Loucy (cell line): ENCODE data around the gene PI4KA.
"Not testable (repeated sequence)": the region's sequence is repeated elsewhere in the genome, so short reads cannot be mapped to it uniquely, and the experiment has no call there.

ENCODE experiments used
- H2AFZ ChIP-seq: fragments of 200-600 bp; sonication (generic); 2 replicates; pipeline ENCODE4 v1.6.0; 2016; ENCODE audit warnings: antibody characterized with exemption, mild to moderate bottlenecking, low read length, moderate library complexity
- H3F3A ChIP-seq: fragments of 200-600 bp; 2 replicates; pipeline ENCODE4 v1.6.0; 2016; ENCODE audit warnings: antibody characterized with exemption, low read depth, mild to moderate bottlenecking
- H3K27me3 ChIP-seq: fragments of 200-600 bp; sonication (generic); 2 replicates; pipeline ENCODE4 v1.6.1; 2014; ENCODE audit warnings: low read length, mild to moderate bottlenecking; ENCODE audit not compliant: insufficient read depth, poor library complexity, severe bottlenecking
- H3K36me3 ChIP-seq: fragments of 200-600 bp; sonication (generic); 2 replicates; pipeline ENCODE4 v1.6.1; 2016; ENCODE audit warnings: low read length; ENCODE audit not compliant: insufficient read depth
- H3K4me1 ChIP-seq: fragments of 200-600 bp; sonication (generic); 2 replicates; pipeline ENCODE4 v1.5.1; 2014; ENCODE audit warnings: low read length, mild to moderate bottlenecking; ENCODE audit not compliant: insufficient read depth, poor library complexity, severe bottlenecking
- H3K4me2 ChIP-seq: fragments of 200-600 bp; sonication (generic); 2 replicates; pipeline ENCODE4 v1.6.0; 2014; ENCODE audit warnings: antibody characterized with exemption, low read length, low read depth, mild to moderate bottlenecking; ENCODE audit not compliant: poor library complexity, severe bottlenecking
- H3K4me3 ChIP-seq: fragments of 200-600 bp; sonication (generic); 2 replicates; pipeline ENCODE4 v1.5.1; 2014; ENCODE audit warnings: low read length, mild to moderate bottlenecking, mixed read lengths; ENCODE audit not compliant: poor library complexity, severe bottlenecking
- H3K79me2 ChIP-seq: fragments of 200-600 bp; sonication (generic); 2 replicates; pipeline ENCODE4 v1.6.1; 2014; ENCODE audit warnings: low read length; ENCODE audit not compliant: insufficient read depth
- H3K9ac ChIP-seq: fragments of 200-600 bp; sonication (generic); 2 replicates; pipeline ENCODE4 v1.6.0; 2014; ENCODE audit warnings: mild to moderate bottlenecking, low read depth, low read length, moderate library complexity; ENCODE audit not compliant: poor library complexity, severe bottlenecking
- H3K9me2 ChIP-seq: fragments of 200-600 bp; sonication (generic); replicated peaks from 2 replicates; pipeline ENCODE4 v1.6.1; 2016; ENCODE audit warnings: low read depth, low read length, mixed read lengths
- H3K9me3 ChIP-seq: fragments of 200-600 bp; sonication (generic); 2 replicates; pipeline ENCODE4 v1.6.1; 2014; ENCODE audit warnings: mild to moderate bottlenecking, antibody characterized with exemption, low read length, low read depth; ENCODE audit not compliant: insufficient read depth
- H4K20me1 ChIP-seq: fragments of 200-600 bp; sonication (generic); 2 replicates; pipeline ENCODE4 v1.6.0; 2014; ENCODE audit warnings: antibody characterized with exemption, low read length, mild to moderate bottlenecking; ENCODE audit not compliant: insufficient read depth, poor library complexity, severe bottlenecking
- EZH2phosphoT487 ChIP-seq: fragments of 200-600 bp; IDR thresholded peaks from 2 replicates; pipeline ENCODE4 v1.6.1; 2018; ENCODE audit warnings: antibody characterized with exemption, mild to moderate bottlenecking, moderate library complexity, borderline replicate concordance
- TF ChIP-seq, protein P1 (sequence below): fragments of 200-600 bp; sonication (generic); conservative IDR thresholded peaks from 2 replicates; pipeline ENCODE4 v1.5.1; 2014; ENCODE audit warnings: mild to moderate bottlenecking, antibody characterized with exemption, low read length

Gene PI4KA

GRCh38 chr22:20904980-20905355 lies 46.4 kb upstream of the PI4KA start:
- no peak for TF ChIP-seq EZH2phosphoT487
- TF ChIP-seq, protein P1, sequence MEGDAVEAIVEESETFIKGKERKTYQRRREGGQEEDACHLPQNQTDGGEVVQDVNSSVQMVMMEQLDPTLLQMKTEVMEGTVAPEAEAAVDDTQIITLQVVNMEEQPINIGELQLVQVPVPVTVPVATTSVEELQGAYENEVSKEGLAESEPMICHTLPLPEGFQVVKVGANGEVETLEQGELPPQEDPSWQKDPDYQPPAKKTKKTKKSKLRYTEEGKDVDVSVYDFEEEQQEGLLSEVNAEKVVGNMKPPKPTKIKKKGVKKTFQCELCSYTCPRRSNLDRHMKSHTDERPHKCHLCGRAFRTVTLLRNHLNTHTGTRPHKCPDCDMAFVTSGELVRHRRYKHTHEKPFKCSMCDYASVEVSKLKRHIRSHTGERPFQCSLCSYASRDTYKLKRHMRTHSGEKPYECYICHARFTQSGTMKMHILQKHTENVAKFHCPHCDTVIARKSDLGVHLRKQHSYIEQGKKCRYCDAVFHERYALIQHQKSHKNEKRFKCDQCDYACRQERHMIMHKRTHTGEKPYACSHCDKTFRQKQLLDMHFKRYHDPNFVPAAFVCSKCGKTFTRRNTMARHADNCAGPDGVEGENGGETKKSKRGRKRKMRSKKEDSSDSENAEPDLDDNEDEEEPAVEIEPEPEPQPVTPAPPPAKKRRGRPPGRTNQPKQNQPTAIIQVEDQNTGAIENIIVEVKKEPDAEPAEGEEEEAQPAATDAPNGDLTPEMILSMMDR, result no peak

GRCh38 chr22:20904008-20904979 lies 45.7 kb upstream of the PI4KA start:
- TF ChIP-seq EZH2phosphoT487, result no peak
- TF ChIP-seq, protein P1, result no peak
- Histone ChIP-seq H3K79me2 (no peaks in the 10 kb centered on the region), H3K36me3 (no peaks in the 10 kb centered on the region), H3K4me3 (no peak overlapping the region), H3K4me2 (no peak overlapping the region), H2AFZ (no peak overlapping the region), H3K9me3 (no peaks in the 10 kb centered on the region), H3K9me2 (no peaks in the 10 kb centered on the region), H3K9ac (no peak overlapping the region), H4K20me1 (no peaks in the 10 kb centered on the region), H3K4me1 (no peaks in the 10 kb centered on the region), H3F3A (no peaks in the 10 kb centered on the region), H3K27me3 (no peaks in the 10 kb centered on the region)

More at GRCh38 chr22:20904980-20905355, 46.4 kb upstream of the PI4KA start:
- Histone ChIP-seq H3K9me2 (no peaks in the 10 kb centered on the region), H3F3A (no peaks in the 10 kb centered on the region), H3K4me3 (no peak overlapping the region), H3K9me3 (no peaks in the 10 kb centered on the region), H3K4me2 (no peak overlapping the region), H3K27me3 (no peaks in the 10 kb centered on the region), H4K20me1 (no peaks in the 10 kb centered on the region), H2AFZ (no peak overlapping the region), H3K4me1 (no peaks in the 10 kb centered on the region), H3K36me3 (no peaks in the 10 kb centered on the region), H3K79me2 (no peaks in the 10 kb centered on the region), H3K9ac (no peak overlapping the region)

- Histone ChIP-seq H2AFZ (no peak overlapping the region), H3K36me3 (no peaks in the 10 kb centered on the region), H3K9me2 (no peaks in the 10 kb centered on the region), H3K9ac (no peak overlapping the region), H4K20me1 (no peaks in the 10 kb centered on the region), H3F3A (no peaks in the 10 kb centered on the region), H3K4me1 (no peaks in the 10 kb centered on the region), H3K4me3 (no peak overlapping the region), H3K27me3 (no peaks in the 10 kb centered on the region), H3K9me3 (no peaks in the 10 kb centered on the region), H3K4me2 (no peak overlapping the region), H3K79me2 (no peaks in the 10 kb centered on the region)
- no peak for TF ChIP-seq EZH2phosphoT487
- TF ChIP-seq, protein P1, result no peak
These were observed 44.5 kb upstream of the PI4KA start for GRCh38 chr22:20903093-20903492.

GRCh38 chr22:20901093-20902033 lies 42.8 kb upstream of the PI4KA start:
- H3K9ac ChIP-seq, H3K27me3 ChIP-seq, H3K79me2 ChIP-seq, H3K9me3 ChIP-seq, H3K4me1 ChIP-seq, H3K4me2 ChIP-seq, H3K4me3 ChIP-seq, H3K36me3 ChIP-seq, H3K9me2 ChIP-seq, H3F3A ChIP-seq, H4K20me1 ChIP-seq, H2AFZ ChIP-seq: not testable (repeated sequence)
